Thyroid gland (tissue), 4 donors: Measurements from ENCODE around the gene GABPB1. TPM values are rescaled to one million over a fixed set of nuclear protein-coding genes. Genes with fewer than 3 reads are reported as not detected.

Source experiments
- DNase-seq, 2 donors: peaks; one replicate each; pipeline ENCODE4 v3.0.0-alpha.2; 2019
- H3K27ac ChIP-seq, 3 donors: fragments of 200-600 bp; sonication (generic); 1 replicate in 2 of 3; 2 replicates in 1 of 3; pipeline ENCODE4 v1.5.1; 2016 to 2019; ENCODE audit warnings: mild to moderate bottlenecking in 1 of 3, moderate library complexity in 1 of 3
- H3K27me3 ChIP-seq: fragments of 200-600 bp; sonication (generic); one replicate; pipeline ENCODE4 v1.5.1; 2019
- H3K36me3 ChIP-seq, 2 donors: fragments of 200-600 bp; sonication (generic); one replicate each; pipeline ENCODE4 v1.5.1; 2016 to 2019
- H3K4me1 ChIP-seq, 2 donors: fragments of 200-600 bp; sonication (generic); one replicate each; pipeline ENCODE4 v1.5.1; 2017 to 2019
- H3K4me3 ChIP-seq, 3 donors: fragments of 200-600 bp; sonication (generic); replicated peaks in 1 of 3; 1 replicate in 2 of 3; 2 replicates in 1 of 3; pipeline ENCODE4 v1.5.1; 2016; ENCODE audit warnings: mild to moderate bottlenecking in 1 of 3
- H3K9me3 ChIP-seq: fragments of 200-600 bp; sonication (generic); one replicate; pipeline ENCODE4 v1.5.1; 2017
- POLR2A ChIP-seq, 2 donors: fragments of 450-650 bp; IDR thresholded peaks; one replicate each; pipeline ENCODE4 v1.6.1; 2017; ENCODE audit warnings: antibody characterized with exemption in 2 of 2, mild to moderate bottlenecking in 2 of 2, moderate library complexity in 1 of 2
- WGBS, 2 donors: methylation state at CpG; one replicate each; pipeline ENCODE4 v1.1.5; 2017; 5-methylcytosine and 5-hydroxymethylcytosine counted together
- intact Hi-C: fragments of 100-400 bp; cut with DNase I; formaldehyde crosslinking; loops from one replicate; pipeline ENCODE4 v1.15.1; 2023
- total RNA-seq, 4 donors: library from RNA; depleted of rRNA; stranded (reverse); fragments of >200 nt; gene quantifications; one replicate each; pipeline ENCODE4 v1.2.3, GENCODE V29; 2016
- TF ChIP-seq, protein P1 (sequence below), 6 experiments: fragments of 200-600 bp in 3 of 6; fragments of 450-650 bp in 3 of 6; sonication (generic) in 3 of 6; IDR thresholded peaks; one replicate each; pipeline ENCODE4 v1.5.1; 2016 to 2019; ENCODE audit warnings: antibody characterized with exemption in 6 of 6, mild to moderate bottlenecking in 2 of 6, inconsistent platforms in 1 of 6, moderate library complexity in 1 of 6

Gene GABPB1
- total RNA-seq, 4 donors from 2014 or later = 22.2 to 30.0 (median 27.3) TPM

DNA sequence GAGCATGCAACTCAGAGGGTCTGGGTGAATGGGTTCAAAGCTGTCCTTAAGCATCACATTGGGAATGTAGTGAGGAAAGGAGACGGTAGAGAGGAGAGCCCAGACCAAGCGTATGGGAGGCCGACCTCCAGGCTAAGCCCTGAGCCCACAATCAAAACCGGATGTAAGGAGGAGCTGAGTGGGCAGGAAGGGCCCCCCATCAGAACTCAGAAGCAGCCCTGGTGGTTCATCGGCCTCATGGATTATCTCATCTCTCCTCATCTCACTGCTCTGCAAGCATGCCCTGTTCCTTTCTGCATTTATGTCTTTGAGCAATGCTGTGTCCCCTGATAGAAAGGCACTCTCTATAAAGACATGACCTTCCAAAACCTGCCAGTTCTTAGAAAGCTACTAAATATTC lies 95.7 kb downstream of the GABPB1 start:
- no peak for DNase-seq
- H3K27ac ChIP-seq = no peak overlapping the region
- 73 to 83% methylated on average over 5 of the region's 5 CpGs for WGBS, 2 donors
- H3K36me3 ChIP-seq = no peaks in the 10 kb centered on the region
- no peak for TF ChIP-seq POLR2A (IDR thresholded peaks at IDR 0.05)
- TF ChIP-seq, protein P1, sequence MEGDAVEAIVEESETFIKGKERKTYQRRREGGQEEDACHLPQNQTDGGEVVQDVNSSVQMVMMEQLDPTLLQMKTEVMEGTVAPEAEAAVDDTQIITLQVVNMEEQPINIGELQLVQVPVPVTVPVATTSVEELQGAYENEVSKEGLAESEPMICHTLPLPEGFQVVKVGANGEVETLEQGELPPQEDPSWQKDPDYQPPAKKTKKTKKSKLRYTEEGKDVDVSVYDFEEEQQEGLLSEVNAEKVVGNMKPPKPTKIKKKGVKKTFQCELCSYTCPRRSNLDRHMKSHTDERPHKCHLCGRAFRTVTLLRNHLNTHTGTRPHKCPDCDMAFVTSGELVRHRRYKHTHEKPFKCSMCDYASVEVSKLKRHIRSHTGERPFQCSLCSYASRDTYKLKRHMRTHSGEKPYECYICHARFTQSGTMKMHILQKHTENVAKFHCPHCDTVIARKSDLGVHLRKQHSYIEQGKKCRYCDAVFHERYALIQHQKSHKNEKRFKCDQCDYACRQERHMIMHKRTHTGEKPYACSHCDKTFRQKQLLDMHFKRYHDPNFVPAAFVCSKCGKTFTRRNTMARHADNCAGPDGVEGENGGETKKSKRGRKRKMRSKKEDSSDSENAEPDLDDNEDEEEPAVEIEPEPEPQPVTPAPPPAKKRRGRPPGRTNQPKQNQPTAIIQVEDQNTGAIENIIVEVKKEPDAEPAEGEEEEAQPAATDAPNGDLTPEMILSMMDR (IDR thresholded peaks at IDR 0.05) = no peak
- H3K4me1 ChIP-seq = no peaks in the 10 kb centered on the region
- intact Hi-C loops = no loop called here
- no peaks in the 10 kb centered on the region for H3K27me3 ChIP-seq
- no peaks in the 10 kb centered on the region for H3K9me3 ChIP-seq
- no peak overlapping the region for H3K4me3 ChIP-seq

DNA sequence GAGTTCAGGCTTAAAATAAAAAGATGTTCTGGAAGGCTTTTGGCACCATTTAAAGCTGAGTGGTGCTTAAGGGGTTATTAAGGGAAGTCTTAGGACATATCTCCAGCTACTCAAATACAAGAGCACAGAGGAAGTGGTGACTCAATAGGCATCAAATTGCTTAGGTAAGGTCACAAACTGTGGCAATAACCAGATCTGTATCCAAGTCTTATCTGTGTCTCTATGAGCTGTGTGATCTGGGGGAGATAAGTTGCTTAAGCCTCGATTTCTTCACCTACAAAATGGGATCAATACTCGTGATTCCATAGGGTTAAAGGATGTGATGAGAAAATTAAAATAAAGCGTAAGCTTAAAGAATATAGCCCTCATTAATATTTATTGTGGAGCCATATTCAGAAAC lies 97.1 kb downstream of the GABPB1 start:
- 88 to 92% methylated on average over 3 of the region's 3 CpGs for WGBS, 2 donors
- H3K4me1 ChIP-seq = no peaks in the 10 kb centered on the region
- no peak overlapping the region for H3K4me3 ChIP-seq
- H3K27ac ChIP-seq = no peak overlapping the region
- no peak for DNase-seq
- H3K36me3 ChIP-seq = no peaks in the 10 kb centered on the region
- H3K9me3 ChIP-seq = no peaks in the 10 kb centered on the region
- H3K27me3 ChIP-seq = no peaks in the 10 kb centered on the region
- intact Hi-C loops = no loop called here
- TF ChIP-seq POLR2A (IDR thresholded peaks at IDR 0.05) = no peak
- TF ChIP-seq, protein P1 (IDR thresholded peaks at IDR 0.05) = no peak

DNA sequence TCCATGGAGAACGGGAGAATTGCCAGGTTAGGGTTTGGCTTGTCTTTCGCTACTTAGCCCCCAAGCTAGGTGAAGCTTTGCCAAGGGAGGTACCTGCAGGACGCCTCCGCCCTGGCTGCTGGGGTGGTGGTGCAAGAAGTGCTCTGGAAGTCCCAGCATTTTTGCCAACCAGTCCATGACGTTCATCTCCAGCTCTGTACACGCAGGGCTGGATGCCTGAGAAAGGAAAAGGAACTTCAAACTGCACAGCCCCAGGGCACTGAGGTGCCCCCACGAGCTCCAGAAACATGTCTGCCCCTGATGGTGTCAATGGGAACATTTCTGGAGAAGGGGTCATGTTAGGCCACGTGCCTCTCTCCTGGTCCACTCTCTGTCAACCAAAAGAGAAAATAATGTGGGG lies 97.7 kb downstream of the GABPB1 start:
- TF ChIP-seq, protein P1 (IDR thresholded peaks at IDR 0.05) = no peak
- TF ChIP-seq POLR2A (IDR thresholded peaks at IDR 0.05) = no peak
- Histone ChIP-seq H3K9me3 (no peaks in the 10 kb centered on the region), H3K27ac (no peak overlapping the region), H3K4me1 (no peaks in the 10 kb centered on the region), H3K4me3 (no peak overlapping the region), H3K36me3 (no peaks in the 10 kb centered on the region), H3K27me3 (no peaks in the 10 kb centered on the region)
- no peak for DNase-seq
- intact Hi-C loops = no loop called here
- 87 to 88% methylated on average over 8 of the region's 8 CpGs for WGBS, 2 donors

DNA sequence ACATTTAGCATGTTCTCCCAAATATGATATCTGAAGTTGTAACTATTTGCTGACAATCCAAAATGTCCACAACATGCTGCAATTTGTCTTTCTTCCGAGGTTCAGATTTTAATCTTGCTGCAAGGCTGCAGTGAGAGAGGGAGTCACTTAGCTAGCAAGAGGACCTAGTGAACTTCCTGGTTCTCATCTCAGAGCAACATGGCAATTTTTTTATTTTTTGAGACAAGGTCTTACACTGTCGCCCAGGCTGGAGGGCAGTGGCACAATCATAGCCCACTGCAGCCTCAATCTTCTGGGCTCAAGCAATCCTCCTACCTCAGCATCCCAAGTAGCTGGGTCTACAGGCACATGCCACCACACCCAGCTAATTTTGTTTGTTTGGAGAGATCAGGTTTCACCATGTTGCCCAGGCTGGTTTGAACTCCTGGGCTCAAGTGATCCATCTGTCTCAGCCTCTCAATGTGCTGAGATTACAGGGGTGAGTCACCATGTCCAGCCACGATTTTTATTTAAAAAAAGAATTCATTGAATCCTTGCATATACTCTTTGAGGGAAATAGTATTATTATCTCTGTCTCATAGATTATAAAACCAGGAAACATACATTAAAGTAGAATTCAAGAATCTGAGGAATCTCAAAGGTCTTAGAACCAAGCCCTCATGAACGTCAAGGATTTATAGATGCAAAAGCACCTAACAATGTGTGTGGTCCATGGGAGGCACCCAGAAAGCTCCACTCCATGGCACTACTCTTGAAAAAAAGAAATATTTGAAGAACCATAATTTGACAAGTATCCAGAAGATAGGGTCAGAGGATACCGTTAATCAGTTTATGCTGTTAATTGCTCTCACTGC lies 98.6 kb downstream of the GABPB1 start:
- no peaks in the 10 kb centered on the region for H3K9me3 ChIP-seq
- DNase-seq = no peak
- intact Hi-C loops = no loop called here

DNA sequence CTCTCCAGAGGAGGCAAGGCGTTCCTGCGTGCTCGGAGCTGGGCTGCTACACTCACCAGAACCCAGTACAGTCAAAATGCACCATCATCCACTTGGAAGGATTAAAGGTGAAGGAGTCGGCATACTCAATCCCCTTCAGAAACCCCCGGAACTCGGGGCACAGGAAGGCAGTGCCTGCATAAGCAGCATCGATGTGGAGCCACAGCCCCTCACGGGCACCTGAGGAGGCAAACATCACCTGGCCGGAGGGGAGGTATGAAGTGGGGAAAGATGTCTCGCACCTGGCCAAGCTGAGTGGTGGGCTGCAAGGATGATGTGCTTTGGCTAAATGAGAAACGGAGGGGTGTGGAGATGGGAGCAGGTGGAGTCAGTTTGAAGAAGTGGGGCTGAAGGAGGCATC lies 102.4 kb downstream of the GABPB1 start:
- TF ChIP-seq POLR2A (IDR thresholded peaks at IDR 0.05) = no peak
- TF ChIP-seq, protein P1 (IDR thresholded peaks at IDR 0.05) = no peak
- 91 to 95% methylated on average over 8 to 11 of the region's 11 CpGs for WGBS, 2 donors
- no peak for DNase-seq

More for the DNA sequence above, 98.6 kb downstream of the GABPB1 start:
- TF ChIP-seq, protein P1 (IDR thresholded peaks at IDR 0.05) = no peak
- TF ChIP-seq POLR2A (IDR thresholded peaks at IDR 0.05) = no peak
- Histone ChIP-seq H3K27me3 (no peaks in the 10 kb centered on the region), H3K4me1 (no peaks in the 10 kb centered on the region), H3K27ac (no peak overlapping the region), H3K4me3 (no peak overlapping the region), H3K36me3 (no peaks in the 10 kb centered on the region)
- WGBS, 2 donors = 73 to 80% methylated on average over 5 of the region's 5 CpGs

More for the DNA sequence above, 102.4 kb downstream of the GABPB1 start:
- Histone ChIP-seq H3K27me3 (no peaks in the 10 kb centered on the region), H3K4me1 (peaks cover 0 to 4% of the 10 kb centered on the region in 2 donors), H3K4me3 (no peak overlapping the region), H3K9me3 (no peaks in the 10 kb centered on the region), H3K36me3 (no peaks in the 10 kb centered on the region), H3K27ac (no peak overlapping the region)
- intact Hi-C loops = no loop called here
